GM08714 (cell line): Measurements from ENCODE around the gene UMODL1.

Experiments used
- H3K4me3 ChIP-seq: fragments of 200-500 bp; sonication (Bioruptor generic); 2 replicates; pipeline ENCODE4 v1.5.1; 2014; ENCODE audit warnings: mild to moderate bottlenecking, low read length, inconsistent platforms
- ZNF274 ChIP-seq: IDR thresholded peaks from 2 replicates; pipeline ENCODE4 v1.6.1; 2012; ENCODE audit warnings: mild to moderate bottlenecking, low read depth, low read length

Gene UMODL1

GRCh38 chr21:42150474-42151085 is 79.5 kb downstream of the UMODL1 start:
- no peak overlapping the region for H3K4me3 ChIP-seq
- TF ChIP-seq ZNF274, result no peak

- TF ChIP-seq ZNF274, result no peak
Observed at GRCh38 chr21:42151148-42151947, 80.2 kb downstream of the UMODL1 start.

GRCh38 chr21:42151948-42152220 is 80.8 kb downstream of the UMODL1 start:
- no peak overlapping the region for H3K4me3 ChIP-seq
- TF ChIP-seq ZNF274, result no peak

More at GRCh38 chr21:42151148-42151947, 80.2 kb downstream of the UMODL1 start:
- no peak overlapping the region for H3K4me3 ChIP-seq

GRCh38 chr21:42153046-42153686 is 82.0 kb downstream of the UMODL1 start:
- TF ChIP-seq ZNF274, result no peak
- H3K4me3 ChIP-seq, result no peak overlapping the region

- TF ChIP-seq ZNF274, result no peak
Observed at GRCh38 chr21:42153746-42154145, 82.6 kb downstream of the UMODL1 start.

GRCh38 chr21:42154237-42155044 is 83.3 kb downstream of the UMODL1 start:
- TF ChIP-seq ZNF274, result no peak

More at GRCh38 chr21:42153746-42154145, 82.6 kb downstream of the UMODL1 start:
- no peak overlapping the region for H3K4me3 ChIP-seq

GRCh38 chr21:42155045-42155855 is 84.1 kb downstream of the UMODL1 start:
- no peak overlapping the region for H3K4me3 ChIP-seq
- TF ChIP-seq ZNF274, result no peak

More at GRCh38 chr21:42154237-42155044, 83.3 kb downstream of the UMODL1 start:
- H3K4me3 ChIP-seq, result no peak overlapping the region

GRCh38 chr21:42156690-42157605 is 85.8 kb downstream of the UMODL1 start:
- TF ChIP-seq ZNF274, result no peak
- H3K4me3 ChIP-seq, result no peak overlapping the region

GRCh38 chr21:42157606-42158310 is 86.6 kb downstream of the UMODL1 start:
- H3K4me3 ChIP-seq, result no peak overlapping the region
- TF ChIP-seq ZNF274, result no peak

- TF ChIP-seq ZNF274, result no peak
- no peak overlapping the region for H3K4me3 ChIP-seq
Observed at GRCh38 chr21:42158846-42159245, 87.7 kb downstream of the UMODL1 start.

- TF ChIP-seq ZNF274, result no peak
- H3K4me3 ChIP-seq, result no peak overlapping the region
Observed at GRCh38 chr21:42159560-42160110, 88.5 kb downstream of the UMODL1 start.

GRCh38 chr21:42160111-42160721 is 89.1 kb downstream of the UMODL1 start:
- no peak overlapping the region for H3K4me3 ChIP-seq

More at GRCh38 chr21:42160111-42160721, 89.1 kb downstream of the UMODL1 start:
- no peak for TF ChIP-seq ZNF274
